ENCODE measurements around the gene CCDC68.
"Not testable (repeated sequence)": the region's sequence is repeated elsewhere in the genome, so short reads cannot be mapped to it uniquely, and the experiment has no call there.

Gene CCDC68, protein sequence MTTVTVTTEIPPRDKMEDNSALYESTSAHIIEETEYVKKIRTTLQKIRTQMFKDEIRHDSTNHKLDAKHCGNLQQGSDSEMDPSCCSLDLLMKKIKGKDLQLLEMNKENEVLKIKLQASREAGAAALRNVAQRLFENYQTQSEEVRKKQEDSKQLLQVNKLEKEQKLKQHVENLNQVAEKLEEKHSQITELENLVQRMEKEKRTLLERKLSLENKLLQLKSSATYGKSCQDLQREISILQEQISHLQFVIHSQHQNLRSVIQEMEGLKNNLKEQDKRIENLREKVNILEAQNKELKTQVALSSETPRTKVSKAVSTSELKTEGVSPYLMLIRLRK

DNA sequence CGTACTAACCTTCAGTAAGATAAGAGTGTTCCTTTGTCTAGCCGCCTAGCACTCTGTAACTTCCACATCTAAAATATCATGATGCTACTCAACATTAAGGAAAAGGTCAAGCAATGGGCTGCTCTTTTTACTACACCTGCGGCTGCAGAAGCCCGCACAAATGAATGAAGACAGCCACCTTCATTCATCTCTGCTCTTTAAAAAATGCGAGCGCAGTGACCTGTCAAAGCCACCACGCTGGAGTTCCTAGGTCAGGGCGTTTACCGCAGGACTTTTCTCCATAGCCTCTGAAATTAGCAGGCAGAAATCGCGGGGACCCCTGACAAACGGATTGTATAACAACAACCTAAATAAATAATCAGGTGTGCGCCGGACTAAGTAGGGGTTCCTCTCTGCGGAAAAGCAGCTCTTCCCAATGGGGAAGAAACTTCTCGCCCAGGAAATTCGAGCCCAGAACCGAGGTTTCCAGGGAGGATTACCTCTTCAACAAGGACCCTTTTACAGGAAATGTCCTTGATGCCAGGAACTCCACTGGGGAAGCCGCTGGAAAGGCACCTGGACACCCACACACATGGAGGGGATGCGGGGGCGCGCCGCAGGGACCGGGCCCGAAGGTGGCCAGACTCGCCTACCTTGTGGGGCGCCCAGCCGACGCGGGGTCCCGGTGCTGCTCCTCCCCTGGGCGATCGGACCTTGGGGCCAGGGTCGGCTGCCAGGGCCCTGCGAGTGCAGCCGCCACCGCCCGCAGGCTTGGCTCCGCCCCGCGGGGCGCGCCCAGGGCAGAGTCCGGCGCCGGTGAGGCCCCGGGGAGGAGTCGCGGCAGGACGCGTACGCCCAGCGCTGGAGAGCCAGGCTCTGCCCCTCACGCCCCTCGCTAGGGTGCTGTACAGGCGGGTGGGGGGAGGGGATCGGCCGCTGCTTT lies at the start of gene CCDC68:
CCDC68 (minus strand) TSS at position 758 of the 922 bp plus-strand sequence. CDS start 16,670 bp downstream, outside the sequence.
- no peak for DNase-seq (ENCODE audit: extremely low read depth in 1 of 2, low read depth in 1 of 2)

DNA sequence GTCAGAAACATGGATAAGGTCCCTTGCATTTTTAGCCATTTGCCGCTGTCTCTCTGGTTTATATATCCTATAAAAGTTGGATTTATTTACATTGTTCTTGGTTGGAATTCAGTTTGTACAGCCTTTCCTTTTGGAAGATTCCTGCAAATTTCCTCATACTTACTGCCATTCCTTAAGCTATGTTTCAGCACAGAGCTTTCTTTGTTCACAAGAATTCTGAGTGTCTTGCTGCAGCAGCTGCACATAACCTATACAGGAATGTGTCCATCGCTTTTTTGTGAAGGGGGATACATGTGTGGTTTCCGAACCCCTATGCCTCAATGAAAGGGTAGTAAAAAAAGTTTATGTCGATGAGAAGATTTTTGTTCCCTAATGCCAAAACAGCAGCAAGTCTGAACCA lies 48.3 kb upstream of the CCDC68 start:
- DNase-seq (ENCODE audit: extremely low read depth in 1 of 2, low read depth in 1 of 2): no peak

DNA sequence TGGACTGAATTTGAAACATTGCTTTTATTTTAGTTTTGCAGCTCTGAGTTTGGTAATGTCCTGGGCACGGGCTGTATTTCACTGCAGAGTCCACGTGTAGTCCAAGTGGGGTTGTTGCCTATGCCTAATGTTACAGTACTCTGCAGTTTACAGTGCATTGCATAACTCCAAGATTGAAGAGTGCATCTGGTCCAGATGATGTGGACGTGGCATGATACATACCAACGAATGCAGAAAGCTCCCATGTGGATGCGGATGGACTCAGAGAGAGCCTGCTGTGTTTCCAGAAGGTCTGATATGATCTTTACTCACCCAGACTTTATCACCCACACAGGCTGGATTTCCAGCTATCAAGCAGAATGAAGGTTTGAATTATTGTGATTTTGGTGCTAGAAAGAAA lies 44.4 kb upstream of the CCDC68 start:
- no peak for DNase-seq (ENCODE audit: extremely low read depth in 1 of 2, low read depth in 1 of 2)

DNA sequence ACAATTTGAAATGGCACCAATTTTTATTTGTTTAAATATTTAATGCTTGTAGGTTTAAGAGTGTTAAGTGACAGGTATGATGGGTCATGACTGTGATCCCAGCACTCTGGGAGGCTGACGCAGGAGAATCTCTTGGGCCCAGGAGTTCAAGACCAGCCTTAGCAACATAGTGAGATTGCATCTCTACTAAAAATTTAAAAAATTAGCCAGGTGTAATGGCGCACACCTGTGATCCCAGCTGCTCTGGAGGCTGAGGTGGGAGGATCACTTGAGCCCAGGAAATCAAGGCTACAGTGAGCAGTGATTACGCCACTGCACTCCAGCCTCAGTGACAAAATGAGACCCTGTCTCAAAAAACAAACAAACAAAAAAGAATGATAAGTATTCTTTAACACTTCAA lies 43.0 kb upstream of the CCDC68 start:
- no peak for DNase-seq (ENCODE audit: extremely low read depth in 1 of 2, low read depth in 1 of 2)

DNA sequence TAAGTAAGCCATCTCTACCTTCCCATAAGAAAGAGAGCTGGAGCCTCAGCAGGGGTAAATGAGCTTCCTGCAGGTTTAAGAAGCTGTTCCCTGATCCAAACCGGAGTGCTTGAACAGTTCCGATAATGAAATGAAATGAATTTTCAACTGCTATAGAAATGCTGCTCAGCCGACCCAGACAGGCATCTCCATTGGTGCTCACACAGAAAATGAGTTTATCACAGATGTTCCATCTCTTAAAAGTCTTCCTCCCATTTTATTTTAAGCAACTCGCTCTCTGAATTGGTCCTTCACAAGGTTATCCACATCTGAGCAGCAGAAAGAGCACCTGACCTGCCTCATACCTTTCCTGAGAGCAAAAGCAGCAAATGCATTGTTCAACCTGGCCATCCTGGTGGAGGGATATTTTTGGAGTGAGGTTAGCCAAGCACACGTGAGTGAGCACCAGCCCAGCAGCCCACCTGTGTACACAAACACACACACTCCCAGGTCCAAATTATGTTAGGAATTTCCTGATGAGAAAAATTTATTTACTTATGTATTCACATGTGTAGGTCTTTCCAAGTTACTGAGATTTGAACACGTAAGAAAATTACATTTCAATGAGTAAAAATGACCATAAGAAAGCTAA lies 42.2 kb upstream of the CCDC68 start:
- DNase-seq (ENCODE audit: extremely low read depth in 1 of 2, low read depth in 1 of 2): no peak

DNA sequence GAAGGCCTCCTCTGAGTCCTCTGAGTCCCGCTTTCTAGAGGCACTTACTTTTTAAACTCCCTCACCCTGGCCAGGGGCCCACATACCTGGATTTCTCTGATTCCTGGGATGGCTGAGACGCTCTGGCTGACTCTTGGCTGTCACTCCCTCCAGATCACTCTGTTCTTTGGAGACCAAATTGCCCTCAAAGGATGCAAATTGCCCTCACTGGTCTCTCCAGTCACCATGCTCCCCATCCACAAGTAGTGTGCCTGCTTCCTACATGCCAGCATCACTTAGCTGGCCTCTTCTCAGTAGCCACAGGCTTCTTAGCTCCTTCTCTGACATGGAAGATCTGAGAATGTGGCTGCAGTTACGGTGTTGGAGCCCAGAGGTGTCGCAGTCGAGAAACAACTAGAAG lies 41.3 kb upstream of the CCDC68 start:
- no peak for DNase-seq (ENCODE audit: extremely low read depth in 1 of 2, low read depth in 1 of 2)

DNA sequence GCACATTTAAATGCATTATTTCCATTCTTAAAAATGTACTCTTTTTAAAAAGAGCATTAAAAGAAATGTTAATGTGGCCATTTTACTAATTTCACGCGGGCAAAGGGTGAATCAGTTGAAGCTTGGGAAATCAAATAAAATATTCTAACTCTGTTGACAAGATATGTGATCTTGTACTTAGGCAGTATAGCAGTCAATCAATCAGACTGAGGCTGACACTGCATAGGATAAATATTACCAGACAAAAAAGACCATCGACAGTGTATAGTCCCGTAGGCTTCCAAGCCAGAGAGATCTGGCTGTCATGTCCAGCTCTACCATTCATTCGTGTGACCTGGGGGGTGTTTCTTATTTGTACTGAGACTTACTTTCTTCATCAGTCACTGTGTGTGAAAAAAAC lies 39.8 kb upstream of the CCDC68 start:
- DNase-seq (ENCODE audit: extremely low read depth in 1 of 2, low read depth in 1 of 2): no peak

DNA sequence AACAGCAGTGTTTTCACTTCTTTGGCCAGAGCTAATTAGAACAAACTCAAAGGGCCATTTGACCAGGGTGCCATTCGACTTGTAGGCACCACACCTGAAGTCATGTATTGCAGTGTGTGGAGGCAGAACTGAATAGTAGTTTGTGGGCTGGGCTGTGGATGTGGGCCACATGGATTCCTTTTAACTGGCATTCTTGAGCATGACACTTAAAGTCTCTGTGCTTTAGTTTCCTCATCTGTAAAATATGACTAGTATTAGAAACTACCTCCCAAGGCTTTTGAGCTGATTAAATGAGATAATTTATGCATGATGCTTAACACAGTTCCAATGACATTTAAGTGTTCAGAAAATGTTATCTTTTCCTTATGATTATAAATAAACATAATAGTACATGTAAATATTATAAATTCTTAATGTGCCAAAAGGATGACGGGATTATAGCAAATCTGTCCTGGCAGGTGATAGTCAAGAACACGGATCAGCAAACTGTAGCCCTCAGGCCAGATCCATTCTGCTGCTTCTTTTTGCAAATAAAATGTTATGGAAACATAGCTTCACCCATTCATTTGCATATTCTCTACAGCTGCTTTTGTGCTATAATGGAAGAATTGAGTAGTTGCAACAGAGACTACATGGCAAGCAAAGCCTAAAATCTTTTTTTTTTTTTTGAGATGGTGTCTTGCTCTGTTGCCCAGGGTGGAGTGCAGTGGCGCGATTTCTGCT lies 36.3 kb upstream of the CCDC68 start:
- DNase-seq (ENCODE audit: extremely low read depth in 1 of 2, low read depth in 1 of 2): no peak

DNA sequence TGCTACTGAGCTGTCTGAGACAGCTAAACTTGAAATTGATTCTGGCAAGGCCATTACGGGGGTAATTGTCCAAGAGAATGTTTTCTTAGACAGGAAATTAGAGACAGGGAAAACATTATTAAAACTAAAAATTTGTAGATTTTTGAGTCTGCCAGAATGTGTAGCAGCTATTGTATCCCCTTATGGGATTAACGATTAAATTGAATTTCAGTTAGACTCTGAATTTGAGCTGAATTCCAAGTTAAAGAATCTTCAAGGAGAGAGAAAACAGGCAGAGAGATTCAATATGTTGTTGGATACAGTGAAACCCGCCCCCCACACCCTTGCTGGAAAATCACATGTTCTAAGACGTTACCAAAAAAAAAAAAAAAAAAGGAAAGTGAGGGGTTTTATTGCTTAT lies 32.7 kb upstream of the CCDC68 start:
- DNase-seq (ENCODE audit: extremely low read depth in 1 of 2, low read depth in 1 of 2): no peak

DNA sequence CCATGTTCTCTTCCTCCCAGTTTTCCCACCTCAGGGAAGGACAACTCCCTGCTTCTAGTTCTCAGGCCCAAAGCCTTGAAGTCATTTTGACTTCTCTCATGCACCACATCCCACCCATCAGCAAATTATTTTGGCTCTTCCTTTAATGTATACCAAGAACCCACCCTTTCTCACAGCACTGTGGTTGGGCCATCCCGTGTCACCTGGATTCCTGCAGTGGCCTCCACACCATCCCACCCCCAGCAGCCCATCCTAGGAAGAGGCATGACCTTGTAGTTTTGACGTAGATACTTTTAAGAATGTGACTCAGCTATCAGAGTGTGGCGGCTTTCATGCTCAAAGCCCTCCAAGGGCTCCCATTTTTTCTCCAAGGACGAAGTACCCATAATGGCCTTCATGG lies 25.6 kb upstream of the CCDC68 start:
- no peak for DNase-seq (ENCODE audit: extremely low read depth in 1 of 2, low read depth in 1 of 2)

DNA sequence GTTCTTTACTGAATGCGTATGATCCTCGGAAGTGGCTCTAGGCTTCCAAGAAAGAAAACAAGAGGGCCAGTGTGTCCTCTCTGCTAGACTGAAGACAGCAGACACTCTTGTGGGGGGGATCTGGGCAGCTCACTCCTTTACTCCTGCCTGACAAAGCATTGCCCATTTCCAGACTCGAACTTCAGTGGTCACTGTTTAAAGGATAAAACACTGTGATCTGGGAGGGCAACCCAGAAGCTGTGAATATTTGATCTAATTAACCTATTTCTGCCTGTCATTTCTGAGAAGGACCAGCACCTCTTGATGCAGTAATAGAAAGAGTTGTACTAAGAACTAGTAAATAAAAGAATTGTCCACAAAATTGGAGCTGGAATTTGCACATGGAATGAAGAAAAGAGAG lies 24.5 kb upstream of the CCDC68 start:
- DNase-seq (ENCODE audit: extremely low read depth in 1 of 2, low read depth in 1 of 2): no peak

DNA sequence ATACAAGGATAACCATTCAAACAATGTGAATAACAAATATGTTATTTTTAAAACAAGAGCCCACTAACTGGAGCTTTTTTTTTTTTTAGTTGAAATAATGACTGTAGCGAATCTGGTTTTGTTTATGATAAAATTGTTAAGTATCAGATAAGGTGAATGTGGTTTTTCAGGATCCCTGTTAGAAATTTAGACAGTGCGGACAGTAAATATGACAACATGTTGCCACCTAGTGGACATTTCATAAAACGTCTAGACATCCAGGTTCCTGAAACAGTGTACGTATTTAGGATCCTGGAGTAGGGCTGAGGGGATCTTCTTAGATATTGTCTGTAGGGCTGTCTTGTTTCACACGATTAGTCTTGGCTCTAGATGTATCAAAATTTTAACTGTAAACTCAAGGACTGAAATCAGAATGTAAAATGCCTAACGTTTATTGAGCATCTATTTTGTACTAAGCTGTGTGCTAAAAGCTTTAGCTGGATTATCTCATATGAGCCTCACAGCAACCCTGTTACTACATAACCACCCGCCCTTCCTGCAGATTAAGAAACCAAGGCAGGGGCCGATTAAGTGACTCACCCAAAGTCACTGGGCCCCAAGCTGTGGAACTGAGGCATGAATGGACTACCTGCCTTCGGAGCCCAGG lies 23.9 kb upstream of the CCDC68 start:
- DNase-seq (ENCODE audit: extremely low read depth in 1 of 2, low read depth in 1 of 2): no peak

DNA sequence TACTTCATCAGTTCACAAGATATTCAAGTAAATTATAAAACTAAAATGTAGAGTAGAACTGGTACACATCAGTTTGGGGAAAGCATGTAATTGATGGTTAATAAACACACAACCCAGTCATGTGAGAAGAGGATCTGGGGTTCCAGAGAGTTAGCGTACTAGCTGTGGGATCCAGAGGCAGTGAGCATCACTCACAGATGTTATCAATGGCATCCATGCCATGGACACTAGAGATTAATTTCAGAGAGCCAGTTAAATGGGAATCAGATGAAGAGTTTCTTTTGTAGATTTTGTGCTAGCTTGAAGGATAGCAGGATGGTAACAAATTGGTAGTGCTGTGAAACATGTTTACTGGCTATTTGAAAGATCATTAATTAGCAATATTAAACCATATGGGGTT lies 21.8 kb upstream of the CCDC68 start:
- DNase-seq (ENCODE audit: extremely low read depth in 1 of 2, low read depth in 1 of 2): no peak

DNA sequence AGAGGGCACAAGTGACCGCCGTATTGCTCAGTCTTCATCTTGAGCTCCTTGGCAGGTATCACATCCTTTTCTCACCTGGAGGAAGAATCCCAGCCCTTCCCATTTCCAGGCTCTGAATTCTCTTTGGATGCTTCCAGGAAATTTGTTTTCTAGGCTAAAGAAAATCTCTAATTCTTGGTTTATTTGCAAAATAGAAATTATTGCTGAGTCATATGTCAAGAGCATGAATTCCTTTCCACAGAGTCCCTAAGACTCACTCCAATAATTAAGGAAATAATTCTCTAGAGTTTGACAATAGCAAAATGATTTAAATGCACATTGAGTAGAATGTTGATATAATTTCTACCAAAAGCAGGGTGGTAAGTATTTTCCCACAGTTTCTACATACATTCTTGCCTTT lies 16.3 kb upstream of the CCDC68 start:
- no peak for DNase-seq (ENCODE audit: extremely low read depth in 1 of 2, low read depth in 1 of 2)

DNA sequence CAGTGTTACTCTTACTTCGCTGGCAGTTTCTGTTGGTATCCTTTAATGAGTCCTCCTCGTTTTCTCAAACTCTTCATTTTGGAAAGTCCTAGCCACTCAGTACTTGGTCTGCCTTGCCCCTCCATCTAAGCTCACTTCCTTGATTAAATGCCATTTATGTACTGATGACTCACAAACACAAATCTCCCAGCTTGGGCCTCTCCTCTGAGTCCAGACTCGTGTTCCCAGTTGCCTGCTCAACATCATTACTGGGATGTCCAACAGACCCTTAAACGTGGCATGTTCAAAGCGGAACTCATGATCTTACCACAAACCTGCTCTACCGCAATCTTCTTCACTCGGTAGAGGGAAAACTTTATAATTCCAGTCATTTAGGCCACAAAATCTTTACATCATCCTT lies 13.8 kb upstream of the CCDC68 start:
- DNase-seq (ENCODE audit: extremely low read depth in 1 of 2, low read depth in 1 of 2): no peak

DNA sequence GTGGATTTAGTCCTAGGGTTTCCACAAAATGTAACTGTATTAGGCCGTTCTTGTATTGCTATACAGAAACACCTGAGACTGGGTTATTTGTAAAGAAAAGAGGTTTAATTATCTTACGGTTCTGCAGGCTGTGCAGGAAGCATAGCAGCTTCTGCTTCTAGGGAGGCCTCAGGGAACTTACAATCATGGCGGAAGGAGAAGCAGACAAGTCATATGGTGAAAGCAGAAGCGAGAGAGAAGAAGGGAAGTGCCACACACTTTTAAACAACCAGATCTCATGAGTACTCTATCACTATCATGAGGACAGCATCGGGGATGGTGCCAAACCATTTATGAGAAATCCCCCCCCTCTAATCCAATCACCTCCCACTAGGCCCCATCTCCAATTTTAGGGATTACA lies 9.5 kb upstream of the CCDC68 start:
- DNase-seq (ENCODE audit: extremely low read depth in 1 of 2, low read depth in 1 of 2): no peak

DNA sequence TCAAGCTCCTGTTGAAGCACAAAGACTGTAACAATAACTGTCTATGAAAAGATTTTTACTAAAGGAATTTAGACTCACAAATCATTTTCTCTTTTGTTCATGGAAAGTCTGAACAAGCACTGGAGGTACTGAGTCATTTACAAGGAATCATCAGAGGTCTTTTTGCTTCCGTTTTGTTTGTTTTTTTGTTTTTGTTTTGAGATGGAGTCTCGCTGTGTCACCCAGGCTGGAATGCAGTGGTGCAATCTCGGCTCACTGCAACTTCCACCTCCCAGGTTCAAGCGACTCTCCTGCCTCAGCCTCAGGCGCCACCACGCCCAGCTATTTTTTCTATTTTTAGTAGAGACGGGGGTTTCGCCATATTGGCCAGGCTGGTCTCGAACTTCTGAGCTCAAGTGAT lies 9.0 kb upstream of the CCDC68 start:
- DNase-seq (ENCODE audit: extremely low read depth in 1 of 2, low read depth in 1 of 2): not testable (repeated sequence)

DNA sequence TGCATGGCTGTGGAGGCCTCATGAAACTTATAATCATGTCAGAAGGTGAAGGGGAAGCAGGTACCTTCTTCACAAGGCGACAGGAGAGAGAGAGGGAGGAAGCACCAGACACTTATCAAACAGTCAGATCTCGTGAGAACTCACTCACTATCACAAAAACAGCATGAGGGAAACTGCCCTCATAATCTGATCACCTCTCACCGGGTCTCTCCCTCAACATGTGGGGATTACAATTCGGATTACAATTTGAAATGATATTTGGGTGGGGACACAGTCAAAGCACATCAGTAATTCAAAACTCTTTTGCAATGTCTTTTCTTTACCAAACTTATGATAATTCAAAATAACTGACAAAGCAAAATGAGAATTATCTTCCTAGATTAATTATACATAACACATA lies 8.5 kb upstream of the CCDC68 start:
- no peak for DNase-seq (ENCODE audit: extremely low read depth in 1 of 2, low read depth in 1 of 2)

DNA sequence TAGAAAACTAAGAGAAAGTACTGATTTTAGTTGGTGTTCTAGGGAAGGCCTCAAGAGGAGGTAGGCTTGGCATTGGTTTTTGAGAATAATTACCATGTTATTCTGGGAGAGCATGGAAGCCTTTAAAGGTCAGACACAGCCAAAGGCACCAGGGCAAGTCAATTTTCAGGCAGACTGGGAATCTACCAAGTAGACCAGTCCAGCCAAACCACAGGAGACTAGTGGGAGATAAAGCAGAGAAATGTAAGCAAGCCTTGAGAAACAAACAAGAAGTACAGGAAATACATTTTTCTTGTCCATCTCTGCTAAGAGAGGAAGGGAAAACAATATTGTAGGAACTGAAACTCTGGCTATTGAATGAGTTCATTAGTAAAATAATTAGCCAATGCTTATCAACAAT lies 5.5 kb upstream of the CCDC68 start:
- DNase-seq (ENCODE audit: extremely low read depth in 1 of 2, low read depth in 1 of 2): no peak

DNA sequence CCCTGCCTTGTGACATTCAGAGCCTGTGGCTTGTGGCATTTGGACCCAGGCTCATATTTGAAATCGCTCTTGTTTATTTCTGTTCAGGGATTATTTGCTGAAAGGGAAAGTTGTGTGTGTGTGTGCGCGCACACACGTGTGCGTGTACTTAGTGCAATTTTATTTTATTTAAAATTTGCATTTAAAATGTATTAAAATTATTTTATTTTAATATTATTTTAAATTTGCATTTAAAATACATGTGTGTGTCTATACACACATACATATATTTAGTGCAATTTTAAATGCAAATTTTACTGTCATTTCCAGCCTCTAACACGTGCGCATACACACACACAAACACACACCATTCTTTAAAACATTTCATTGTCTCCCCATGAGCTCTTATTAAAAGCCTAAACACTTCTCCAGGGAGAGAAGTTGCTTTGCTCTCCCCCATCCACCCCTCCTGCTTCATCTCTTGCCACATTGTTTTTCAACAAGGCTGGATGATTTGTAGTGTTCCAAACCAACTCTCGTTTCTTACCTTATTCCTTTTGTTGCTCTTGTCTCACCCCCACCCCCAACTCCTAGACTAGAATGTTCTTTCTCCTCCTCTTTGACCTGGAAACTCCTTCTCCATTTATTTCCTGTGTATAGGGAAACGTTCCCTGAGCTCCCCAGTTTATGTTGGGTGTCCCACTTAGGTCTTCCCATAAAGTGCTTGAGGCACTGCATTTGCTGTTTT lies 3.8 kb upstream of the CCDC68 start:
- DNase-seq (ENCODE audit: extremely low read depth in 1 of 2, low read depth in 1 of 2): no peak

All from activated CD8-positive, alpha-beta memory T cell treated with anti-CD3 and anti-CD28 coated beads for 1 hour (primary cell).